GM06990 (cell line): Measurements from ENCODE around the gene CCM2L.

Source experiments
- DNase-seq: peaks from one replicate; pipeline ENCODE4 v3.0.0-alpha.2; 2011; ENCODE audit not compliant: insufficient read length; ENCODE audit errors: extremely low read depth
- H3K27me3 ChIP-seq: replicated peaks from 2 replicates; pipeline ENCODE4 v1.6.0; 2011; ENCODE audit warnings: low read length; ENCODE audit not compliant: control insufficient read depth, insufficient read depth
- H3K36me3 ChIP-seq: 2 replicates; pipeline ENCODE4 v1.5.1; 2011; ENCODE audit warnings: low read length; ENCODE audit not compliant: control insufficient read depth, insufficient read depth
- H3K4me3 ChIP-seq: replicated peaks from 2 replicates; pipeline ENCODE4 v1.5.1; 2011; ENCODE audit warnings: low read depth, mild to moderate bottlenecking, control low read depth, low read length
- CTCF ChIP-seq: IDR thresholded peaks from 2 replicates; pipeline ENCODE4 v1.5.1; 2011; ENCODE audit warnings: low read length, control low read depth, mild to moderate bottlenecking, inconsistent platforms; ENCODE audit not compliant: insufficient read depth, poor library complexity, severe bottlenecking

The CCM2L gene

GRCh38 chr20:32050851-32051556 lies 40.8 kb downstream of the CCM2L start:
- Histone ChIP-seq H3K27me3 (no peaks in the 10 kb centered on the region; the same call in 1 of the 2 replicates), H3K36me3 (peaks cover 1% of the 10 kb centered on the region; the same call in 1 of the 2 replicates), H3K4me3 (no peak overlapping the region)
- peak; percentile 49 for DNase-seq
- no peak for TF ChIP-seq CTCF

GRCh38 chr20:32051720-32052089 lies 41.5 kb downstream of the CCM2L start:
- Histone ChIP-seq H3K4me3 (peak overlapping the region; percentile 71), H3K27me3 (no peaks in the 10 kb centered on the region; the same call in 1 of the 2 replicates), H3K36me3 (peaks cover 1% of the 10 kb centered on the region; the same call in 1 of the 2 replicates)
- TF ChIP-seq CTCF, result no peak
- no peak for DNase-seq

GRCh38 chr20:32052090-32052777 lies 42.0 kb downstream of the CCM2L start, which contains the start of gene HCK:
HCK (plus strand) TSS chr20:32052242.
- no peaks in the 10 kb centered on the region; the same call in 1 of the 2 replicates for H3K27me3 ChIP-seq

GRCh38 chr20:32052778-32053362 lies 42.6 kb downstream of the CCM2L start:
- DNase-seq, result peak; percentile 71
- no peak for TF ChIP-seq CTCF
- Histone ChIP-seq H3K27me3 (no peaks in the 10 kb centered on the region; the same call in 1 of the 2 replicates), H3K36me3 (peaks cover 1% of the 10 kb centered on the region; the same call in 1 of the 2 replicates), H3K4me3 (peak overlapping the region; percentile 71)

More at GRCh38 chr20:32052090-32052777, 42.0 kb downstream of the CCM2L start, which contains the start of gene HCK:
- peak within 1 kb of the TSS; percentile 71 for H3K4me3 ChIP-seq
- no peak for TF ChIP-seq CTCF
- peak; percentile 62 for DNase-seq
- peaks cover 1% of the 10 kb centered on the region; the same call in 1 of the 2 replicates for H3K36me3 ChIP-seq

GRCh38 chr20:32053648-32054047 lies 43.4 kb downstream of the CCM2L start:
- peaks cover 1% of the 10 kb centered on the region; the same call in 1 of the 2 replicates for H3K36me3 ChIP-seq
- no peak for TF ChIP-seq CTCF
- no peak overlapping the region for H3K4me3 ChIP-seq
- H3K27me3 ChIP-seq, result no peaks in the 10 kb centered on the region; the same call in 1 of the 2 replicates
- no peak for DNase-seq
